Neural progenitor cell (in vitro differentiated cells): Measurements from ENCODE around the gene HERC3. TPM values are rescaled to one million over a fixed set of nuclear protein-coding genes. Genes with fewer than 3 reads are reported as not detected.

Source experiments
- DNase-seq: peaks from one replicate; pipeline ENCODE4 v3.0.0-alpha.2; 2016; ENCODE audit warnings: low spot score
- H2AFZ ChIP-seq: fragments of 200-600 bp; sonication (generic); replicated peaks from 2 replicates; pipeline ENCODE4 v1.6.1; 2016; ENCODE audit warnings: antibody characterized with exemption
- H3F3A ChIP-seq: fragments of 200-600 bp; sonication (generic); 2 replicates; pipeline ENCODE4 v1.6.1; 2016; ENCODE audit warnings: antibody characterized with exemption, low read depth
- H3K27ac ChIP-seq: fragments of 200-600 bp; sonication (generic); 2 replicates; pipeline ENCODE4 v1.5.1; 2016; ENCODE audit warnings: mild to moderate bottlenecking
- H3K27me3 ChIP-seq: fragments of 200-600 bp; sonication (generic); 2 replicates; pipeline ENCODE4 v1.6.1; 2016; ENCODE audit warnings: mild to moderate bottlenecking, moderate library complexity
- H3K36me3 ChIP-seq: fragments of 200-600 bp; sonication (generic); 2 replicates; pipeline ENCODE4 v1.5.1; 2016
- H3K4me1 ChIP-seq: fragments of 200-600 bp; sonication (generic); 2 replicates; pipeline ENCODE4 v1.6.1; 2016; ENCODE audit warnings: mixed run types
- H3K4me2 ChIP-seq: fragments of 200-600 bp; sonication (generic); 2 replicates; pipeline ENCODE4 v1.6.1; 2016
- H3K4me3 ChIP-seq: fragments of 200-600 bp; sonication (generic); 2 replicates; pipeline ENCODE4 v1.5.1; 2016
- H3K79me2 ChIP-seq: fragments of 200-600 bp; sonication (generic); 2 replicates; pipeline ENCODE4 v1.6.1; 2016; ENCODE audit warnings: low read depth
- H3K9ac ChIP-seq: fragments of 200-600 bp; sonication (generic); 2 replicates; pipeline ENCODE4 v1.6.1; 2016
- H3K9me3 ChIP-seq: fragments of 200-600 bp; sonication (generic); 2 replicates; pipeline ENCODE4 v1.5.1; 2016; ENCODE audit warnings: low read depth
- H4K20me1 ChIP-seq: fragments of 200-600 bp; sonication (generic); 2 replicates; pipeline ENCODE4 v1.6.1; 2016; ENCODE audit warnings: low read depth
- H3K27ac Mint-ChIP-seq: 3 replicates; pipeline ENCODE4 v1.8.0; 2021; ENCODE audit warnings: mixed read lengths
- H3K27me3 Mint-ChIP-seq: 2 replicates; pipeline ENCODE4 v1.8.0; 2022; ENCODE audit warnings: low read depth, mild to moderate bottlenecking, inconsistent platforms, moderate library complexity, mixed read lengths; ENCODE audit not compliant: insufficient read depth
- H3K36me3 Mint-ChIP-seq: 3 replicates; pipeline ENCODE4 v1.8.0; 2021; ENCODE audit warnings: mixed read lengths
- H3K4me1 Mint-ChIP-seq: 3 replicates; pipeline ENCODE4 v1.8.0; 2021; ENCODE audit warnings: mixed read lengths
- H3K4me3 Mint-ChIP-seq: 3 replicates; pipeline ENCODE4 v1.8.0; 2021; ENCODE audit warnings: mild to moderate bottlenecking, moderate library complexity, mixed read lengths
- H3K9me3 Mint-ChIP-seq: 3 replicates; pipeline ENCODE4 v1.8.0; 2020; ENCODE audit warnings: mixed read lengths
- CTCF ChIP-seq: fragments of 200-600 bp; sonication (generic); IDR thresholded peaks from 2 replicates; pipeline ENCODE4 v1.5.1; 2017; ENCODE audit warnings: antibody characterized with exemption, mild to moderate bottlenecking
- EZH2 ChIP-seq: fragments of 200-600 bp; sonication (generic); IDR thresholded peaks from 2 replicates; pipeline ENCODE4 v1.6.1; 2017; ENCODE audit warnings: antibody characterized with exemption, mild to moderate bottlenecking, moderate library complexity
- EZH2phosphoT487 ChIP-seq: fragments of 200-600 bp; sonication (generic); IDR thresholded peaks from 2 replicates; pipeline ENCODE4 v1.6.1; 2017; ENCODE audit warnings: antibody characterized with exemption
- total RNA-seq: library from RNA; depleted of rRNA; stranded (reverse); fragments of >200 nt; gene quantifications from 2 replicates; pipeline ENCODE4 v1.2.3, GENCODE V29; 2015; ENCODE audit warnings: low replicate concordance

HERC3 gene
- total RNA-seq, 1 donor from 2014 or later: 4.1 TPM

GRCh38 chr4:88584471-88584900, 7.8 kb upstream of the HERC3 start:
- H3K36me3 Mint-ChIP-seq: no peaks in the 10 kb centered on the region
- H3K27ac Mint-ChIP-seq: no peak overlapping the region
- H3K27me3 Mint-ChIP-seq: no peaks in the 10 kb centered on the region
- H3K4me3 Mint-ChIP-seq: no peak overlapping the region
- no peak overlapping the region for H3K9ac ChIP-seq
- H3K4me1 Mint-ChIP-seq: no peaks in the 10 kb centered on the region
- peak; percentile 57 for DNase-seq
- H3K27ac ChIP-seq: no peak overlapping the region
- H3K9me3 ChIP-seq: no peaks in the 10 kb centered on the region
- no peaks in the 10 kb centered on the region for H3K9me3 Mint-ChIP-seq
- H3K36me3 ChIP-seq: no peaks in the 10 kb centered on the region
- TF ChIP-seq EZH2phosphoT487: no peak
- no peak for TF ChIP-seq EZH2
- no peak for TF ChIP-seq CTCF
- no peak overlapping the region for H3K4me2 ChIP-seq
- H3K79me2 ChIP-seq: no peaks in the 10 kb centered on the region
- H4K20me1 ChIP-seq: no peaks in the 10 kb centered on the region
- H3F3A ChIP-seq: peaks cover 11% of the 10 kb centered on the region
- H3K4me1 ChIP-seq: peaks cover 10% of the 10 kb centered on the region
- H2AFZ ChIP-seq: no peak overlapping the region
- H3K27me3 ChIP-seq: peaks cover 3% of the 10 kb centered on the region
- no peak overlapping the region for H3K4me3 ChIP-seq

- H3K9me3 Mint-ChIP-seq: no peaks in the 10 kb centered on the region
- Histone ChIP-seq H3K27ac (no peak overlapping the region), H3K36me3 (no peaks in the 10 kb centered on the region), H3K9ac (no peak overlapping the region), H3K4me3 (no peak overlapping the region), H4K20me1 (no peaks in the 10 kb centered on the region), H3F3A (peaks cover 12% of the 10 kb centered on the region), H3K4me2 (no peak overlapping the region), H3K9me3 (no peaks in the 10 kb centered on the region), H2AFZ (no peak overlapping the region), H3K4me1 (peaks cover 10% of the 10 kb centered on the region), H3K79me2 (no peaks in the 10 kb centered on the region), H3K27me3 (peaks cover 17% of the 10 kb centered on the region)
- H3K36me3 Mint-ChIP-seq: no peaks in the 10 kb centered on the region
- H3K27me3 Mint-ChIP-seq: peaks cover 2% of the 10 kb centered on the region
- DNase-seq: no peak
- no peak overlapping the region for H3K27ac Mint-ChIP-seq
- H3K4me3 Mint-ChIP-seq: no peak overlapping the region
- no peak for TF ChIP-seq EZH2phosphoT487
- TF ChIP-seq EZH2: no peak
- no peak for TF ChIP-seq CTCF
- H3K4me1 Mint-ChIP-seq: no peaks in the 10 kb centered on the region
Observed at GRCh38 chr4:88585917-88586316, 6.4 kb upstream of the HERC3 start.

- H2AFZ ChIP-seq: no peak overlapping the region
- H4K20me1 ChIP-seq: no peaks in the 10 kb centered on the region
- no peak overlapping the region for H3K27ac Mint-ChIP-seq
- no peak overlapping the region for H3K4me3 Mint-ChIP-seq
- H3K27ac ChIP-seq: no peak overlapping the region
- peaks cover 2% of the 10 kb centered on the region for H3K4me1 Mint-ChIP-seq
- H3F3A ChIP-seq: peaks cover 23% of the 10 kb centered on the region
- peaks cover 9% of the 10 kb centered on the region for H3K27me3 Mint-ChIP-seq
- no peak for DNase-seq
- no peaks in the 10 kb centered on the region for H3K79me2 ChIP-seq
- H3K9ac ChIP-seq: no peak overlapping the region
- TF ChIP-seq CTCF (no peak), EZH2phosphoT487 (no peak), EZH2 (no peak)
- no peaks in the 10 kb centered on the region for H3K36me3 ChIP-seq
- peaks cover 29% of the 10 kb centered on the region for H3K27me3 ChIP-seq
- no peaks in the 10 kb centered on the region for H3K9me3 Mint-ChIP-seq
- H3K4me2 ChIP-seq: no peak overlapping the region
- H3K4me1 ChIP-seq: peaks cover 10% of the 10 kb centered on the region
- no peaks in the 10 kb centered on the region for H3K36me3 Mint-ChIP-seq
- no peaks in the 10 kb centered on the region for H3K9me3 ChIP-seq
- H3K4me3 ChIP-seq: no peak overlapping the region
Observed at GRCh38 chr4:88587306-88587705, 5.0 kb upstream of the HERC3 start.
